ENCODE data around the gene LRRC56. TPM values are rescaled to one million over a fixed set of nuclear protein-coding genes. Genes with fewer than 3 reads are reported as not detected.

The LRRC56 gene
- total and polyA plus RNA-seq, 2 of the 13 experiments (the other 11 are each of a cell fraction or from before 2014, with no cell fraction given), result 0.11 to 0.29 TPM

DNA sequence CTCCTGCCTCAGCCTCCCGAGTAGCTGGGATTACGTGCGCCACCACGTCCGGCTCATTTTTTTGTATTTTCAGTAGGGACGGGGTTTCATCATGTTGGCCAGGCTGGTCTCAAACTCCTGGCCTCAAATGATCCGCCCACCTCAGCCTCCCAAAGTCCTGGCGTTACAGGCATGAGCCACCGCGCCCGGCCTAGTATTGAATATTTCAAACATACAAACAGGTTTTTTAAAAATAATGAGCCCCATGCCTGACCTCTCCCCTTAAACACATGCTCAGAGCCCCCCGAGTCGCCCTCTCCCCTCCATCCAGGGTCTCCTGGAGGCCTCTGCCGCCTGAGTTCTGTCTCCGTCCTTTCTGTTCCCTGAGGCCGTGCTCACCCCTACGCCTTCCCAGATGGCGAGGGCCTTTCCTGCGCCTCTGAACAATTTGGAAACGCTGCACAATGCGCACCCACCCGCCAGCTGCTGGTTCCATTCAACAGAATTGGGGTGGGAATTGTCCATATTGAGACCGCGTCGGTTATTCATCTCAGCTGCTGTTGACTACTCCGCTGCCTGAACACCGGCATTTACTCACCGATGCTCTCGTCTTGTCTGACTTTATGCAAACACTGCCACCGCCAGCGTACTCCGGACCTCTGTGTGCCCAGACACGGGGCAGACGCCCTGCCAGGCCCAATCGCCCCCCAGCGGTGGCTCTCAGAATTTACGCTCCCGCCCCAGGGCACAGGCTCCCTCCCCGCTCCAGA is 16.7 kb upstream of the LRRC56 start (continued):
- TF ChIP-seq ZFP36L2 (CRISPR knock-in tag; IDR thresholded peaks at IDR 0.05) (no peak), ZNF878 (CRISPR knock-in tag; IDR thresholded peaks at IDR 0.05) (no peak), PLRG1 (conservative IDR thresholded peaks at IDR 0.05) (no peak), ZNF33A (CRISPR knock-in tag; IDR thresholded peaks at IDR 0.05; ENCODE audit: borderline replicate concordance) (no peak), ZBTB7B (CRISPR knock-in tag; IDR thresholded peaks at IDR 0.05) (no peak), NFE2 (CRISPR knock-in tag; IDR thresholded peaks at IDR 0.05) (no peak), FOSL1 (CRISPR knock-in tag; IDR thresholded peaks at IDR 0.05; ENCODE audit: borderline replicate concordance) (no peak), PHF8 (CRISPR knock-in tag; IDR thresholded peaks at IDR 0.05) (no peak), ZNF446 (CRISPR knock-in tag; IDR thresholded peaks at IDR 0.05) (no peak), KMT2A (CRISPR knock-in tag; IDR thresholded peaks at IDR 0.05) (no peak), PITX1 (CRISPR knock-in tag; IDR thresholded peaks at IDR 0.05) (no peak), TFDP1 (CRISPR knock-in tag; IDR thresholded peaks at IDR 0.05; ENCODE audit: borderline replicate concordance) (no peak), SRSF9 (IDR thresholded peaks at IDR 0.05; ENCODE audit: borderline replicate concordance, insufficient read depth, low read depth, low read length, poor library complexity, severe bottlenecking) (no peak), ZBTB25 (CRISPR knock-in tag; IDR thresholded peaks at IDR 0.05) (no peak), SNAI1 (CRISPR knock-in tag; IDR thresholded peaks at IDR 0.05; ENCODE audit: borderline replicate concordance) (no peak), FOXK2 (IDR thresholded peaks at IDR 0.05) (no peak), LCORL (IDR thresholded peaks at IDR 0.05) (no peak), LCORL (CRISPR knock-in tag; IDR thresholded peaks at IDR 0.05) (no peak), ZNF564 (CRISPR knock-in tag; IDR thresholded peaks at IDR 0.05) (no peak), ZNF251 (CRISPR knock-in tag; IDR thresholded peaks at IDR 0.05) (no peak), HDAC2 (CRISPR knock-in tag; IDR thresholded peaks at IDR 0.05) (0 out of 2 replicates have a peak, but pooled peaks have one; percentile 42), ZNF768 (CRISPR knock-in tag; IDR thresholded peaks at IDR 0.05) (no peak), PHF21A (CRISPR knock-in tag; IDR thresholded peaks at IDR 0.05) (peak; percentile 20; the same call in 1 of the 2 replicates), SUZ12 (IDR thresholded peaks at IDR 0.05; ENCODE audit: low read depth, low read length) (no peak), ZNF33B (CRISPR knock-in tag; IDR thresholded peaks at IDR 0.05) (no peak), EED (CRISPR knock-in tag; IDR thresholded peaks at IDR 0.05) (no peak), IRF9 (CRISPR knock-in tag; IDR thresholded peaks at IDR 0.05; ENCODE audit: borderline replicate concordance) (no peak), ZNF30 (CRISPR knock-in tag; IDR thresholded peaks at IDR 0.05) (no peak), SAFB2 (CRISPR knock-in tag; IDR thresholded peaks at IDR 0.05; ENCODE audit: borderline replicate concordance, low read depth) (no peak), TOPORS (CRISPR knock-in tag; IDR thresholded peaks at IDR 0.05) (no peak)
